WTC11 (cell line): Measurements from ENCODE around the gene LGI4. TPM values are rescaled to one million over a fixed set of nuclear protein-coding genes. Genes with fewer than 3 reads are reported as not detected.
A peak's percentile ranks its signal among the peaks of the same experiment; 100 is the strongest.

Source experiments
- ATAC-seq: fragments of 200-7000 bp; cut with Tn5 transposase; 2 replicates; pipeline ENCODE4 v1.10.0; 2021; ENCODE audit warnings: mild to moderate bottlenecking, moderate library complexity
- CTCF ChIA-PET: fragments of 300-600 bp; sonication (Branson Sonifier 250); formaldehyde crosslinking; loops from one replicate; lab custom pipeline; 2021; ENCODE audit warnings: antibody characterized with exemption; lab: Charles Lee
- POLR2A ChIA-PET: fragments of 350-600 bp; sonication (Branson Sonifier 250); formaldehyde crosslinking; loops from one replicate; lab custom pipeline; 2021; ENCODE audit warnings: antibody characterized with exemption; lab: Charles Lee
- DNase-seq: peaks from one replicate; pipeline ENCODE4 v3.0.0; 2021; ENCODE audit warnings: low spot score
- H3K27ac Mint-ChIP-seq: 2 replicates; pipeline ENCODE4 v1.8.0; 2021; ENCODE audit warnings: mixed read lengths
- H3K27me3 Mint-ChIP-seq: 2 replicates; pipeline ENCODE4 v1.8.0; 2021; ENCODE audit warnings: low read depth, mild to moderate bottlenecking, moderate library complexity, mixed read lengths
- H3K36me3 Mint-ChIP-seq: 2 replicates; pipeline ENCODE4 v1.8.0; 2021; ENCODE audit warnings: mixed read lengths
- H3K4me1 Mint-ChIP-seq: 2 replicates; pipeline ENCODE4 v1.8.0; 2022; ENCODE audit warnings: mixed read lengths
- H3K4me3 Mint-ChIP-seq: 2 replicates; pipeline ENCODE4 v1.8.0; 2021; ENCODE audit warnings: mild to moderate bottlenecking, moderate library complexity, mixed read lengths
- H3K9me3 Mint-ChIP-seq: 2 replicates; pipeline ENCODE4 v1.8.0; 2021; ENCODE audit warnings: mixed read lengths
- CBFB ChIP-seq: sonication (generic); formaldehyde crosslinking; IDR thresholded peaks from 2 replicates; pipeline ENCODE4 v1.8.1; 2022; ENCODE audit warnings: mild to moderate bottlenecking, low read depth, missing genetic modification reagents
- FOXK1 ChIP-seq: sonication (generic); formaldehyde crosslinking; IDR thresholded peaks from 2 replicates; pipeline ENCODE4 v1.8.0; 2022; ENCODE audit warnings: mild to moderate bottlenecking, moderate library complexity, missing genetic modification reagents
- GABPB1 ChIP-seq: sonication (generic); formaldehyde crosslinking; IDR thresholded peaks from 2 replicates; pipeline ENCODE4 v1.8.1; 2023; ENCODE audit warnings: mild to moderate bottlenecking, missing genetic modification reagents
- IRF1 ChIP-seq: sonication (generic); formaldehyde crosslinking; IDR thresholded peaks from 2 replicates; pipeline ENCODE4 v1.8.0; 2023; ENCODE audit warnings: missing genetic modification reagents
- IRF2 ChIP-seq: sonication (generic); formaldehyde crosslinking; IDR thresholded peaks from 2 replicates; pipeline ENCODE4 v1.8.0; 2022; ENCODE audit warnings: low read depth, missing genetic modification reagents, borderline replicate concordance
- MYBL2 ChIP-seq: sonication (generic); formaldehyde crosslinking; IDR thresholded peaks from 2 replicates; pipeline ENCODE4 v1.8.1; 2023; ENCODE audit warnings: mild to moderate bottlenecking, moderate library complexity, missing genetic modification reagents
- NR1H2 ChIP-seq: sonication (generic); formaldehyde crosslinking; IDR thresholded peaks from 2 replicates; pipeline ENCODE4 v1.9.0; 2021; ENCODE audit warnings: mild to moderate bottlenecking, moderate library complexity, missing genetic modification reagents
- NR2C2 ChIP-seq: sonication (generic); formaldehyde crosslinking; IDR thresholded peaks from 2 replicates; pipeline ENCODE4 v1.8.0; 2022; ENCODE audit warnings: mild to moderate bottlenecking, missing genetic modification reagents
- PREB ChIP-seq: sonication (generic); formaldehyde crosslinking; IDR thresholded peaks from 2 replicates; pipeline ENCODE4 v1.8.1; 2022; ENCODE audit warnings: mild to moderate bottlenecking, missing genetic modification reagents, moderate library complexity, borderline replicate concordance
- SP1 ChIP-seq: sonication (generic); formaldehyde crosslinking; conservative IDR thresholded peaks from 2 replicates; pipeline ENCODE4 v1.8.1; 2022; ENCODE audit warnings: missing genetic modification reagents
- STAT6 ChIP-seq: sonication (generic); formaldehyde crosslinking; conservative IDR thresholded peaks from 2 replicates; pipeline ENCODE4 v1.8.1; 2023; ENCODE audit warnings: mild to moderate bottlenecking, low read depth, missing genetic modification reagents, moderate library complexity
- TEAD4 ChIP-seq: sonication (generic); formaldehyde crosslinking; IDR thresholded peaks from 2 replicates; pipeline ENCODE4 v1.8.0; 2022; ENCODE audit warnings: mild to moderate bottlenecking, missing genetic modification reagents
- ZNF121 ChIP-seq: sonication (generic); formaldehyde crosslinking; IDR thresholded peaks from 2 replicates; pipeline ENCODE4 v1.8.0; 2023; ENCODE audit warnings: missing genetic modification reagents
- ZNF219 ChIP-seq: sonication (generic); formaldehyde crosslinking; IDR thresholded peaks from 2 replicates; pipeline ENCODE4 v1.8.0; 2023; ENCODE audit warnings: missing genetic modification reagents, mild to moderate bottlenecking, borderline replicate concordance
- total RNA-seq: library from RNA; stranded (reverse); gene quantifications from 3 replicates; pipeline ENCODE4 v1.2.3, GENCODE V29; 2021
- TF ChIP-seq, protein P1 (sequence below): sonication (generic); formaldehyde crosslinking; IDR thresholded peaks from 2 replicates; pipeline ENCODE4 v1.8.1; 2023; ENCODE audit warnings: mild to moderate bottlenecking, missing genetic modification reagents, moderate library complexity
- TF ChIP-seq, protein P2 (sequence below): sonication (generic); formaldehyde crosslinking; IDR thresholded peaks from 2 replicates; pipeline ENCODE4 v1.8.0; 2022; ENCODE audit warnings: mild to moderate bottlenecking, missing genetic modification reagents
- TF ChIP-seq, protein P3 (sequence below): sonication (generic); formaldehyde crosslinking; IDR thresholded peaks from 2 replicates; pipeline ENCODE4 v1.8.0; 2022; ENCODE audit warnings: mild to moderate bottlenecking, missing genetic modification reagents

Gene LGI4
- total RNA-seq, 1 experiment from 2014 or later: 14.2 TPM

GRCh38 chr19:35084509-35084762, 50.4 kb downstream of the LGI4 start:
- Mint-ChIP-seq H3K4me1 (peaks cover 9% of the 10 kb centered on the region), H3K27ac (no peak overlapping the region), H3K27me3 (peaks cover 5% of the 10 kb centered on the region), H3K9me3 (peaks cover 7% of the 10 kb centered on the region), H3K4me3 (no peak overlapping the region), H3K36me3 (0 out of 2 replicates have a peak, but pooled peaks cover 3% of the 10 kb centered on the region)
- POLR2A ChIA-PET: no interaction called here
- ATAC-seq: peak; percentile 29; the same call in 1 of the 2 replicates
- CTCF ChIA-PET: interaction anchor here (0.9 to 3.7 kb wide), 3 partner anchors 18 to 30 kb away, joined by 3 to 14 read pairs (median 3); no protein-coding TSS in a partner anchor
- TF ChIP-seq NR2C2 (CRISPR knock-in tag) (no peak), IRF2 (CRISPR knock-in tag) (no peak), SP1 (CRISPR knock-in tag) (no peak), ZNF219 (no peak), GABPB1 (CRISPR knock-in tag) (no peak), CBFB (CRISPR knock-in tag) (no peak), MYBL2 (CRISPR knock-in tag) (no peak), NR1H2 (CRISPR knock-in tag) (no peak), ZNF121 (CRISPR knock-in tag) (no peak), PREB (CRISPR knock-in tag) (no peak), TEAD4 (CRISPR knock-in tag) (no peak), FOXK1 (CRISPR knock-in tag) (no peak), STAT6 (no peak)
- TF ChIP-seq, protein P1, sequence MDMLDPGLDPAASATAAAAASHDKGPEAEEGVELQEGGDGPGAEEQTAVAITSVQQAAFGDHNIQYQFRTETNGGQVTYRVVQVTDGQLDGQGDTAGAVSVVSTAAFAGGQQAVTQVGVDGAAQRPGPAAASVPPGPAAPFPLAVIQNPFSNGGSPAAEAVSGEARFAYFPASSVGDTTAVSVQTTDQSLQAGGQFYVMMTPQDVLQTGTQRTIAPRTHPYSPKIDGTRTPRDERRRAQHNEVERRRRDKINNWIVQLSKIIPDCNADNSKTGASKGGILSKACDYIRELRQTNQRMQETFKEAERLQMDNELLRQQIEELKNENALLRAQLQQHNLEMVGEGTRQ (CRISPR knock-in tag): no peak
- TF ChIP-seq, protein P2, sequence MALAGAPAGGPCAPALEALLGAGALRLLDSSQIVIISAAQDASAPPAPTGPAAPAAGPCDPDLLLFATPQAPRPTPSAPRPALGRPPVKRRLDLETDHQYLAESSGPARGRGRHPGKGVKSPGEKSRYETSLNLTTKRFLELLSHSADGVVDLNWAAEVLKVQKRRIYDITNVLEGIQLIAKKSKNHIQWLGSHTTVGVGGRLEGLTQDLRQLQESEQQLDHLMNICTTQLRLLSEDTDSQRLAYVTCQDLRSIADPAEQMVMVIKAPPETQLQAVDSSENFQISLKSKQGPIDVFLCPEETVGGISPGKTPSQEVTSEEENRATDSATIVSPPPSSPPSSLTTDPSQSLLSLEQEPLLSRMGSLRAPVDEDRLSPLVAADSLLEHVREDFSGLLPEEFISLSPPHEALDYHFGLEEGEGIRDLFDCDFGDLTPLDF (CRISPR knock-in tag): no peak
- TF ChIP-seq, protein P3, sequence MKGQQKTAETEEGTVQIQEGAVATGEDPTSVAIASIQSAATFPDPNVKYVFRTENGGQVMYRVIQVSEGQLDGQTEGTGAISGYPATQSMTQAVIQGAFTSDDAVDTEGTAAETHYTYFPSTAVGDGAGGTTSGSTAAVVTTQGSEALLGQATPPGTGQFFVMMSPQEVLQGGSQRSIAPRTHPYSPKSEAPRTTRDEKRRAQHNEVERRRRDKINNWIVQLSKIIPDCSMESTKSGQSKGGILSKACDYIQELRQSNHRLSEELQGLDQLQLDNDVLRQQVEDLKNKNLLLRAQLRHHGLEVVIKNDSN (CRISPR knock-in tag): no peak
- no peak for DNase-seq

DNA sequence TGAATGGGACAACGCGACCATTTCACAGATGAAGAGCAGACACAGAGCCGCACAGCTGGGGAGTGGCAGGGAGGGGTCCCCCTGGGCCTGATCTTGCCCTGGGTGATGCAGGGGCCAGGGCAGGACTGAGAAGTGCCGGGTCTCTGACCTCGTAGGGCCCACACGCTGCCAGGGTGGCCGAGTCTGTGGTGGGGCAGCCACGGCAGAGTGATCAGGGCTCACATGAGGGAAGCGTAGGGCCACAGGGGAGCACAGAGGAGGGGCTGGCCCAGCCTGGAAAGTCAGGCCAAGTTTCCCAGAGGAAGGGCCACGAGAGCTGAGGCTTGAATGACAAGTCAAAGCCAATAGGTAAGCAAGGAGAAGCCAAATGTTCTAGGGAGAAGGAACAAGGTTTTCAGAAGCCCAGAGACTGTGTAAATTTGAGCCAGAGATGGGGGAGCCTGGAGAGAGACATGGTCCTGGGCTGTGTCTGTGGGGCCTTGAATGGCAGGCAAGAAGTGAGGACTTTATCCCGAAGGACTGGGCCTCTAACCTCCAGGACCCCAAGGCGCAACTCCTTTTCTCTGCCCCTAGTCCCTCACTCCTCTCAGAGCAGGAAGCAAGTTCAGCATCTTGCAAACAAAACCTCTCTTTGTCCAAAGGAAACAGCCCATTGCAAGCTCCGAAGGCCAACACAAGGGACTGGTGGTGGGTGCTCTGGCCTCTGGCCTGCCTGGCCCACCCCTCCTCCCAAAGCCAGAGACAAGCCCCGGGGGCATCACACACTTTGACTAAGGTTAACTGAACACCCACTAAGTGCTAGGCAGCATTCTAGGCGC, 51.0 kb downstream of the LGI4 start:
- ATAC-seq: no peak
- ChIA-PET CTCF (interaction anchor here (0.9 to 3.7 kb wide), 3 partner anchors 17 to 31 kb away, joined by 3 to 14 read pairs (median 3); no protein-coding TSS in a partner anchor), POLR2A (no interaction called here)
- TF ChIP-seq IRF1 (CRISPR knock-in tag): no peak
- no peak for TF ChIP-seq NR2C2 (CRISPR knock-in tag)
- Mint-ChIP-seq H3K9me3 (peaks cover 7% of the 10 kb centered on the region), H3K4me3 (no peak overlapping the region), H3K27ac (no peak overlapping the region; the same call in 1 of the 2 replicates), H3K36me3 (0 out of 2 replicates have a peak, but pooled peaks cover 3% of the 10 kb centered on the region), H3K4me1 (peaks cover 9% of the 10 kb centered on the region), H3K27me3 (peaks cover 5% of the 10 kb centered on the region)
- no peak for DNase-seq
